Lung (tissue), 12 donors: ENCODE measurements around the gene CBLIF. TPM values are rescaled to one million over a fixed set of nuclear protein-coding genes. Genes with fewer than 3 reads are reported as not detected.
"Not testable (repeated sequence)": the region's sequence is repeated elsewhere in the genome, so short reads cannot be mapped to it uniquely, and the experiment has no call there.

Source experiments
- ATAC-seq: fragments of 200-7000 bp; cut with Tn5 transposase; one replicate; pipeline ENCODE4 v1.9.1; 2020; ENCODE audit warnings: moderate number of reproducible peaks; ENCODE audit not compliant: insufficient read depth, low FRiP score
- DNase-seq, 3 donors: peaks; one replicate each; pipeline ENCODE4 v3.0.0-alpha.2; 2013 to 2017
- H3K27ac ChIP-seq, 2 donors: one replicate each; pipeline ENCODE4 v1.5.1; 2013; ENCODE audit warnings: mild to moderate bottlenecking in 2 of 2, moderate library complexity in 2 of 2, control low read depth in 1 of 2, inconsistent platforms in 1 of 2, low read depth in 1 of 2, low read length in 1 of 2
- H3K27me3 ChIP-seq, 3 donors: one replicate each; pipeline ENCODE4 v1.5.1; 2013; ENCODE audit warnings: low read length in 2 of 3; ENCODE audit not compliant: control insufficient read depth in 3 of 3, insufficient read depth in 3 of 3
- H3K36me3 ChIP-seq, 4 donors: one replicate each; pipeline ENCODE4 v1.5.1; 2013; ENCODE audit warnings: low read length in 4 of 4, mild to moderate bottlenecking in 1 of 4, moderate library complexity in 1 of 4; ENCODE audit not compliant: control insufficient read depth in 4 of 4, insufficient read depth in 4 of 4
- H3K4me1 ChIP-seq, 5 donors: one replicate each; pipeline ENCODE4 v1.5.1; 2013; ENCODE audit warnings: low read length in 5 of 5, mild to moderate bottlenecking in 2 of 5, moderate library complexity in 1 of 5; ENCODE audit not compliant: control insufficient read depth in 5 of 5, insufficient read depth in 5 of 5
- H3K4me3 ChIP-seq: one replicate; pipeline ENCODE4 v1.5.1; 2013; ENCODE audit warnings: mild to moderate bottlenecking, control low read depth, moderate library complexity
- H3K9ac ChIP-seq, 2 donors: one replicate each; pipeline ENCODE4 v1.5.1; 2013; ENCODE audit warnings: low read length in 2 of 2, control low read depth in 1 of 2; ENCODE audit not compliant: insufficient read depth in 1 of 2
- H3K9me3 ChIP-seq, 4 donors: one replicate each; pipeline ENCODE4 v1.5.1; 2013; ENCODE audit warnings: low read length in 3 of 4, mild to moderate bottlenecking in 1 of 4, moderate library complexity in 1 of 4; ENCODE audit not compliant: control insufficient read depth in 4 of 4, insufficient read depth in 3 of 4
- WGBS, 2 donors: extraction: QIAGEN DNeasy Blood & Tissue Kit; methylation state at CpG; one replicate each; pipeline ENCODE4 v1.1.7; 2013; 5-methylcytosine and 5-hydroxymethylcytosine counted together
- polyA plus RNA-seq, 2 donors: library from polyadenylated mRNA; stranded (reverse); fragments of 200-250 nt; gene quantifications; one replicate each; pipeline ENCODE4 v1.2.1, GENCODE V29; 2013
- total RNA-seq, 2 donors: library from RNA; depleted of rRNA in 1 of 2; stranded (reverse); fragments of >200 nt in 1 of 2; gene quantifications; one replicate each; pipeline ENCODE4 v1.2.1, GENCODE V29; 2014 to 2021
- TF ChIP-seq, protein P1 (sequence below): IDR thresholded peaks from 2 replicates; pipeline ENCODE4 v1.5.1; 2012; ENCODE audit warnings: mild to moderate bottlenecking; ENCODE audit errors: control extremely low read depth, extremely low read depth
- donor health status: control.
- donor health status: control.
- donor health status: Bipolar disorder and iron deficiency.
- donor health status: healthy.
- donor health status: DM: yes; HTN: yes; CAD: no.

Gene CBLIF
- total and polyA plus RNA-seq, 4 donors, result not detected

DNA sequence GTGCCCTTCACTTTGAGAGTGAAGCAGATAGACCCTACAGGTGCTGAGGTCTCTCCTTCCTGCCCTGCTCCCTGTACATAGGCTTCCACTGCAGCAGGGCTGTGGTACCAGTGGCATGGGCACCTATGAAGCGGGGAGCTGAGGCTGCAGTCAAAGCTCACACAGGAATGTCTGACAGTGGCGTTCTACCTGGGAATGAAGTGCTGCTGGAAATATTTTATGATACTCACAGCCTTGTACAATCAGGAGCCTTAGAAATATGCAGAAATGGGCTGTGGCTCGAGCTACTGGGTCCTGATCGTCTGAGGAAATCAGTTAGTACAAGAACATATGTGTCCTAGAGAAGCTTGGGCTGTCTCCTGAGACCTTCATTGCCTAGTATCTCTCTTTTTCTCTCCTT lies 59.5 kb downstream of the CBLIF start:
- H3K27ac ChIP-seq, result peak overlapping the region in 1 of 2 donors; percentile 37

DNA sequence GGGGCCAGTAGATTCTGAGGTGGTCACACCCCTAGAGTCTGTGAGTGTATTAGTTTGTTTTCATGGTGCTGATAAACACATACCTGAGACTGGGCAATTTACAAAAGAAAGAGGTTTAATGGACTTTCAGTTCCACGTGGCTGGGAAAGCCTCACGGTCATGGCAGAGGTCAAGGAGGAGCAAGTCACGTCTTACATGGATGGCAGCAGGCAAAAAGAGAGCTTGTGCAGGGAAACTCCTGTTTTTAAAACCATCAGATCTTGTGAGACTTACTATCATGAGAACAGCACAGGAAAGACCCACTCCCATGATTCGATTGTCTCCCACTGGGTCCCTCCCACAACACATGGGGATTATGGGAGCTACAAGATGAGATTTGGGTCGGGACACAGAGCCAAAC lies 60.9 kb downstream of the CBLIF start:
- Histone ChIP-seq H3K36me3 (peaks cover 0 to 11% (median 2%) of the 10 kb centered on the region in 4 donors), H3K4me1 (peaks cover 5 to 17% (median 9%) of the 10 kb centered on the region in 5 donors)
- DNase-seq, H3K27ac ChIP-seq, H3K9me3 ChIP-seq, H3K4me3 ChIP-seq, H3K27me3 ChIP-seq, H3K9ac ChIP-seq, ATAC-seq: not testable (repeated sequence)
- WGBS, 2 donors, result 90 to 91% methylated on average over 5 of the region's 5 CpGs

More for the DNA sequence above, 59.5 kb downstream of the CBLIF start:
- H3K4me1 ChIP-seq, result peaks cover 5 to 16% (median 9%) of the 10 kb centered on the region in 5 donors
- no peak overlapping the region for H3K4me3 ChIP-seq
- TF ChIP-seq, protein P1, sequence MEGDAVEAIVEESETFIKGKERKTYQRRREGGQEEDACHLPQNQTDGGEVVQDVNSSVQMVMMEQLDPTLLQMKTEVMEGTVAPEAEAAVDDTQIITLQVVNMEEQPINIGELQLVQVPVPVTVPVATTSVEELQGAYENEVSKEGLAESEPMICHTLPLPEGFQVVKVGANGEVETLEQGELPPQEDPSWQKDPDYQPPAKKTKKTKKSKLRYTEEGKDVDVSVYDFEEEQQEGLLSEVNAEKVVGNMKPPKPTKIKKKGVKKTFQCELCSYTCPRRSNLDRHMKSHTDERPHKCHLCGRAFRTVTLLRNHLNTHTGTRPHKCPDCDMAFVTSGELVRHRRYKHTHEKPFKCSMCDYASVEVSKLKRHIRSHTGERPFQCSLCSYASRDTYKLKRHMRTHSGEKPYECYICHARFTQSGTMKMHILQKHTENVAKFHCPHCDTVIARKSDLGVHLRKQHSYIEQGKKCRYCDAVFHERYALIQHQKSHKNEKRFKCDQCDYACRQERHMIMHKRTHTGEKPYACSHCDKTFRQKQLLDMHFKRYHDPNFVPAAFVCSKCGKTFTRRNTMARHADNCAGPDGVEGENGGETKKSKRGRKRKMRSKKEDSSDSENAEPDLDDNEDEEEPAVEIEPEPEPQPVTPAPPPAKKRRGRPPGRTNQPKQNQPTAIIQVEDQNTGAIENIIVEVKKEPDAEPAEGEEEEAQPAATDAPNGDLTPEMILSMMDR, result no peak
- ATAC-seq (no peak), DNase-seq (no peak)
- no peaks in the 10 kb centered on the region for H3K27me3 ChIP-seq
- no peaks in the 10 kb centered on the region for H3K9me3 ChIP-seq
- peaks cover 0 to 12% (median 4%) of the 10 kb centered on the region in 4 donors for H3K36me3 ChIP-seq
- H3K9ac ChIP-seq, result no peak overlapping the region
- WGBS, 2 donors, result 89 to 91% methylated on average over 4 of the region's 4 CpGs

DNA sequence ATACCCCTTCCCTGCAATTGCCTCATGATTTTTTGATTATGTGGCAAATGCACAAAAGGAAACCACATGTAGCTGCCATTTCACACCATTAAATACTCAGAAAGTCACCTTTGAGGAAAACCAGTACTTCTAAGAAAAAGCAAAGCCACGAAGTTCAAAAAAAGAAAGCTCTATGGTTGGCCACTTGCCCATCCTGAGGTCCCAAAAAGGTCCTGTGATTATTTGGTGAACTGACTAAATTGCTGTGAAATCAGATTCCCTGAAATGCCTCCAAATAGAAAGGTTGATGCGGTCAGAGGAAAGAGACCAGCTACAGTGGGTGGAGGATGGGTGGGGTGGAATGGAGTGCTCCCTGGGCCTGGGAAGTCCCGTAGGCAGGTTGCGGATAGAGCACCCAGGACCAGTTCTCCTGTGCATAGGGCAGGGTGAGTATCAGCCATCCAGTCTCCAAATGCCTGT lies 61.6 kb downstream of the CBLIF start:
- DNase-seq (no peak), ATAC-seq (no peak)
- Histone ChIP-seq H3K36me3 (peaks cover 0 to 7% (median 2%) of the 10 kb centered on the region in 4 donors), H3K27me3 (no peaks in the 10 kb centered on the region), H3K4me1 (peaks cover 5 to 17% (median 9%) of the 10 kb centered on the region in 5 donors), H3K9ac (no peak overlapping the region), H3K27ac (no peak overlapping the region), H3K9me3 (no peaks in the 10 kb centered on the region), H3K4me3 (no peak overlapping the region)
- 79 to 84% methylated on average over 4 of the region's 4 CpGs for WGBS, 2 donors
- TF ChIP-seq, protein P1, result no peak

DNA sequence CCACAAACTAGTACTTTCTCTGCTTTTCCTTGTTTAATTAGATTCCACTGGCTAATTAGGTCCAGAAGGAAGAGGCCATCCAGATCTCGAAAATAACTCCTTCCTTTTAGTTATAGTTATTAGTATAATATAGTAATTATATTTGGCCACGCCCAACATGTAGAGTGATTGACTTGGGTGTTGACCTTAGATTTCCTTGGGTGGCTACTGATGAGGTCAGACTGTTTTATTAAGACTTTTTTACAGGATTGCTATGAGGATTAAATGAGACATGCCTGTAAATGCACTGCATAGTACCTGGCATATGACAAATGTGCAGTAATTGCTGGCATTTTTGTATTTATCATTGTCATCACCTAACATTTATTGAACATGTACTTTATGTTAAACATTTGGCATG lies 63.2 kb downstream of the CBLIF start:
- Histone ChIP-seq H3K27ac (no peak overlapping the region), H3K4me1 (peaks cover 0 to 13% (median 5%) of the 10 kb centered on the region in 5 donors), H3K9me3 (no peaks in the 10 kb centered on the region), H3K27me3 (no peaks in the 10 kb centered on the region), H3K4me3 (no peak overlapping the region), H3K9ac (no peak overlapping the region), H3K36me3 (peaks cover 0 to 8% (median 3%) of the 10 kb centered on the region in 4 donors)
- WGBS, 2 donors, result 79 to 91% methylated on average over 2 of the region's 2 CpGs
- no peak for ATAC-seq
- no peak for DNase-seq
- TF ChIP-seq, protein P1, result no peak
